Activated T-helper 1 cell treated with anti-CD3 and anti-CD28 coated beads, Interleukin-2, amount 50 U/mL, for 16 hours (primary cell): Measurements from ENCODE around the gene ADISSP.

Source experiments
- DNase-seq, 2 donors: peaks; one replicate each; pipeline ENCODE4 v3.0.0-alpha.2; 2020; ENCODE audit warnings: low read depth in 1 of 2, low spot score in 1 of 2

ADISSP gene

DNA sequence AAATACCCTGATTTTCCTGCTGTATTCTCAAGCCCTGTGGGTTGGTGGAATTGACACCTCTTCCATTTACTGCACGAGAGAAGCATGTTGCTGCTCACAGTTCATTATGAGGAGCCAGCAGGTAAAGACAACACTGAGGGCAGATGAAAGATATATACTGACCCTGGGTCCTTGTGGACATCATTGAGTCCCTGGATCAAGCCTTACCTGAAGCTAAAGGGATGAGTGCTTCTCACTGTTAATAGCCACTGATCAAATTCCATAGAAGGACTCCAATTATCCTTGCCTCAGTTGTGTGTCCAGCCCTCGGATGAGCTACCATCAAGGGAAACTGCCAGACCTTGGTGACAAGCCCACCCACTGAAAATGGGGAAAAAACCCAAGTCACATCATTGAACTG, 47.5 kb downstream of the ADISSP start:
- DNase-seq, result no peak

DNA sequence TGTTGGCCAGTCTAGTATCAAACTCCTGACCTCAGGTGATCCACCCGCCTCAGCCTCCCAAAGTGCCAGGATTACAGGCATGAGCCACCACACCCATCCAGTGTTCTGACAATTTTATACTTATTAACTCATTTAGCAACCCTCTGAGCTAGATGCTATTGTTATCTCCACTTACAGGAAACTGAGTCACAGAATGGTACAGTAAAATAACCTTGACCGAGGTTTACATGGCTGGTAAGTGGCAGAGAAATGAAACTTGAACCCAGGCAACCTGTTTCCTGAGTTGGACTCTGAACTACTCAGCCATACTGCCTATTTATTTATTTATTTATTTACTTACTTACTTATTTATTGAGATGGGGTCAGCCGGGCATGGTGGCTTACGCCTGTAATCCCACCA, 48.5 kb downstream of the ADISSP start:
- DNase-seq, result no peak

DNA sequence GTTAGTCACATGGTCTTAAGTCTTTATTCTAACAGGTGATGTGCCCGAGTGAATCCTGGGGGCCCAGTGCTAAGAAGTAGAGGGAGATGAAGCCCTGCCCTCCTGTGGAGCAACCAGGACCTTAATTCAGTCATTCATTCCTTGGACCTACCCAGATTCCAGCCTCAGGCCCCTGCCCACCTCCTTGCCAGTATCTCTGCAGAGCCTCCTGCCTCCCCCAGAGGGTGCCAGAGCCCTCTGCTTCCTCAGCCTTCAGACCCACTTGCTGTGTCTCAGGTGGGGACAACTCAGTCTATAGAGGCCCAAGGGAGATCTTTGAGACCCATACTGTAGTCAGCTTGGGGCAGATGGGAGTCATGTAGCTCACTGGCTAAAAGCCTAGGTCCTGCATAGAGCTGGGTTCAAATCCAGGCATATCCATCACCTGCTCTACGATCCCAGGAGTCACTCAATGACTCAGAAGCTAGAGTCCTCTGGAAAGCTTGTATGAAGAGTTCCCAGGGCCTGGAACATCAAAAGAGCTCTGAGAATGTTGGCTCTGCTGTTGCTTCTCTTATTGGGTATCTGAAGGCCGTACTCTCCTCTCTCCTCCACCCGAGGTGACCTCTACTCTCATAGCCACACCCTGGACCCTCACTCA, 51.2 kb downstream of the ADISSP start:
- DNase-seq, result no peak

DNA sequence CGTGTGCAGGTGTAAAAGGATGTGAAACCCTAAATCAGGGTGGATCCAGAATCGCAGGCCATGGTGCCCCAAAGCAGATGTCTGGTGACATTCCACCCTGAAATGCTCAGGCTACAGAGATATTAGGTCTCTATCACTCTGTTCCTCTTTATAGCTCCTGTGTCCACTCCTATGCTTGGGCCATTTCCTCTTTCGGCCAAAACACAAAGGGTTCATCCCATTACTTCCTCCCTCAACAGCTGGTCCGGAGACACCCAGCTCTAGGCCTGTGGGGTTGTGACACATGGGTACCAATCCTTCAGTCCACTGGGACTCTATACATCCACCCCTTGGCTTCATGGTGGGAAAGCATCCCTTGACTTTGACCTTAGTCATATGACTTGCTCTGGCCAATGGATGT, 53.5 kb downstream of the ADISSP start:
- DNase-seq, result no peak

DNA sequence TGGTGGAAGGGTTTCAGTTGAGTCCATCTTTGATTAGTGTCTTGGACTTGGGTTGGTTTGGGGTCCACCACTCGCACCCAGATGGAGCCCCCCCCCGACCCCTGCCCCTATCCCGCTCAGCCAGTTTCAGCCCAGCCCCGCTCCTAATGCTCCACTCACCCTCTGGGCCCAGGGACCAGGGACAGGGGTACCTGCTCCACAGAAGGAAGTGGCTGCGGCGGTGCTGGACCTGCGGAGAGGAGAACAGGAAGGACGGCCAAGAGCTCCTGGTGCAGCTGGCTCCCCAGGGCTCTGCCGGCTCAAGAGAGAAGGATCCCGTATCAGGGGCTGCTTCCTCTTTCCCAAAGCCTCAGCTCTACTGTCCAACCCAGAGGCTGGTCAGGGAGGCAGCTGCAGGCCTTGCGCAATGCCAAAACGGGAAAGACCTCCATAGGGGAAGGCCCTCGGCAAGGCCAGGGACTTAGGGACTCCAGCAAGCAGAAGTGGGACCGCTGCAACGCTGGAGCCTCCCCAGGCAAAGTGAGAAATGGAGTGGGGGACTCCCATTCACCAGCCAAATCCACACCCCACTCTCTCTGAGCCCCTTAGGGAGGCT, 55.2 kb downstream of the ADISSP start, which contains the start of gene SIGLEC1:
SIGLEC1 (minus strand) TSS at position 322 of the 595 bp plus-strand sequence. CDS start 5,472 bp downstream, outside the sequence.
- no peak for DNase-seq

DNA sequence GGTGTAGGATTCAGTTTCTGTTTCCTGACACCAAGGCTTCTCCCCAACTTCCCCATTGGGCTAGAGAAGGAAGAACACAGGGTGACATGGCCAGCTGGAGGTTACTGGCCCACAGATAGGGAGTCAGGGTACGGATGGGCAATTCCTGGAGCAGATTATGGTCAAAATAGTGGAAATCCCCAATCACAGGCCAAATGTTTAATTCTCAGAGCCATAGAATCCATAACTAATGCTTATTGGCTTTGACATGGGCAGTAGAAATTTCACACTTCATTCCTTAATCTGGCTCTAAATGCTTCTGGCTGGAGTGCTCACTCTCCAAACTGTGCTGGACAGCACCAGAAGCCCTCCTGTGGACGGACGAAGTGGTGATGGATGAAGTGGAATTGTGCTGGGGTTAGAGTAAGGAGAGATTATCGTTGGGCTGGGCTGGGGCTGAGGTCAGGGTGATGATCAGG, 56.0 kb downstream of the ADISSP start:
- no peak for DNase-seq

DNA sequence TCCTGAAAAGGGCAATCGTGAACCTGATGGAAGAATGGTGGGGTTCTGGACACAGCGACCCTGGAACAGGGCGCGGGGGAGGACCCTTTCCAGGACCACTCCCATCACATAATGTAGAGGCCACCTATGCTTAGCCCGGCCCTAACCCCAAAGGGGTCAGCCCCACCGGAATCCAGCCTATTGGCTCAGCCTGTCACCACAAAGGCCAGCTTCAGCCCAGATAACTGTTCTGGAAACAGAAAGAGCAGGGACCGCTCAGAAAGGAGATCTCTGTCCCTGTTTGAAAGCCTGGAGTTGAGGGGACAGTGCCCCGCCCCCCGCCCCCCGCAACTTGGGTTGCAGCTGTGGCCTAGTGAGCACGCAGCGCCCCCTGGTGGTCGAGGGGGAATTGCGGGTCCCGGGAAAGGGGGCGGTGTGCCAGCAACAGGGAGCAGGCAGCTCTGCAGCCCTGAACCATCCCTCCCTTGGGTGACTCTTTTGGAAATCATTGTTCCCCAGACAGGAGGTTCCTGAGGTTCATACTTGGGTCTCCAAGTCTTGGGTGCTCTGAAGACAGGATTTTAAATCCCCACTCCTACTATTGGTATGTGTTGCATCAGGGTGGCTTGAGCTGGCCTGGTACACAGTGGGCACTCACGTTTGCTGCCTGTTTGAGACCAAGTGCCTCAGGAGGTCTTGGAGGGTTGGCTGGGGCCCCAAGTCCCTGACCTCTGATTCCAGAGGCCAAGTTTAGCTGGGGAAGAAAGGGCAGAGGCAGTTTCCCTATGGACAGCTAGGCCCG, 56.7 kb downstream of the ADISSP start:
- peak; percentile 51 to 61 for DNase-seq

DNA sequence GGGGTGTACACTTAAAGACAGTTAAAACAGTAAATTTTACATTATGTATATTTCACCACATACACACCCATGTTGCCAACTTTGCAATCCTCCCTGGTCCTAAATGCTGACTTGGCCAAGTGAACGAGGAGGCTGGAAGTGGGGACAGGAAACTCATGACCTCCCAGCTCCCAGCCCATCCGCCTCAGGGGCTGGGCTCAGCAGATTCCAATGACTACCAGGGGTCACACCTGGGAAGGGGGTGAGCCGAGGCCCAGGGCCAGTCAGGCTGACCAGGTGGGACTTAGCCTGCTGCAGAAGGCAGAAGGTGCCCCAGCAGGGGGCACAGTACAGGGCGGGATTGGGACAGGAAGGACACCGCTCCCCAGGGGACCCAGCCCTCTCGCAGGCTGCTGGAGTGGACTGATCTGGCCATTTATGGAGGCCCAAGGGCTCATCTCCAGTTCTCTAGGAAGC, 57.5 kb downstream of the ADISSP start:
- no peak for DNase-seq

DNA sequence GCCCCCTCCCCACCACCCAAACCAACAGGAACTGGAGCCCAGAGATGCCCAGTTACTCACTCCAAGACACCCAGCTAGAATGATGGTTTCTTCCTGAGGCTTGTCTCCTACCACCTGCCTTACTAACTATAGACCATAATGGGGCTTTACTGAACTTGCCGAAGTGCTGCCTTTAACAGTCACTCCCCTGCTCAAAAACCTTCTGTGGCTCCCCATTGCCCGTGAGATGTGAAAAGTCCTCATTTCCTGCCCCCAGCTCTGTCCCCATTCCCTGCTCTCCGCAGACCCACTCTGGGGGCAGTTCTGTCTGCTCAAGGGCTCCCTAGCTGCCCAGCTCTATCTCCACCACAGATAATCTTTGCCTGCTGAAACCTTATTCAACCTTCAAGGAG, 60.0 kb downstream of the ADISSP start:
- DNase-seq, result no peak

DNA sequence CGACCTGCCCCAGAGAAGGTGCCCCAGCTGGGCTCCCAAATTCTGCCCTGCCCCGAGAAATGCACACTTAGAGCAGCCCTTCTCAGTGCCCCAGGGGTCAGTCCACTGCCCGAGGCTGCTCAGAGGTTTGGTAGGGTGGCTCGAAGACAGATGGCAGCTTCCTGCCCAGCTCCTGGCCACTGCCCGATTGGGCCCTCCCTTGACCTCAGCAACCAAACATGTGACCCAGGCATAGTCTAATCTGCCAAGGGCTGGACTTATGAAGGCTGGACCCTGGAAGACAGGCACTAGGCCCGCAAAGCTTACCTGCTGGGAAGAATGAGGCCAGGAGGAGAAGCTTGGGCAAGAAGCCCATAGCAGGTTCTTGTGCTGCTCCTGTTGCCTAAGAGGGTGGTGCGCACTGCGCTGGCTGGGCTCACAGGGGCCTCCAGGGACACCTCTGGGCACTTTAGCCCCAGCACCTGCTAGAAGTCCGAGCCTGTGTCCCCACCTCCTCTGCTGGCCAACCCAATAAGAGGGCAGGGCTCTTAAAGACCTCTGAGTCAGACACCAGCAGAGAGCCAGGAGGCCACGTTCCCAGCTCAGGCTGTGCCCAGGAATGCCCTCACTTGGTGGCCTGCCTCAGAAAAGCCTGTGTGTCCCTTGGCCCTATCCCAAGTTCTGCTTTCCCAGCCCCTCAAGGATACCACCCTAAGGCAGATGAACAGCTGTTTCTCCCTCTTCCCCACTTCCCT, 60.6 kb downstream of the ADISSP start:
- DNase-seq, result no peak

DNA sequence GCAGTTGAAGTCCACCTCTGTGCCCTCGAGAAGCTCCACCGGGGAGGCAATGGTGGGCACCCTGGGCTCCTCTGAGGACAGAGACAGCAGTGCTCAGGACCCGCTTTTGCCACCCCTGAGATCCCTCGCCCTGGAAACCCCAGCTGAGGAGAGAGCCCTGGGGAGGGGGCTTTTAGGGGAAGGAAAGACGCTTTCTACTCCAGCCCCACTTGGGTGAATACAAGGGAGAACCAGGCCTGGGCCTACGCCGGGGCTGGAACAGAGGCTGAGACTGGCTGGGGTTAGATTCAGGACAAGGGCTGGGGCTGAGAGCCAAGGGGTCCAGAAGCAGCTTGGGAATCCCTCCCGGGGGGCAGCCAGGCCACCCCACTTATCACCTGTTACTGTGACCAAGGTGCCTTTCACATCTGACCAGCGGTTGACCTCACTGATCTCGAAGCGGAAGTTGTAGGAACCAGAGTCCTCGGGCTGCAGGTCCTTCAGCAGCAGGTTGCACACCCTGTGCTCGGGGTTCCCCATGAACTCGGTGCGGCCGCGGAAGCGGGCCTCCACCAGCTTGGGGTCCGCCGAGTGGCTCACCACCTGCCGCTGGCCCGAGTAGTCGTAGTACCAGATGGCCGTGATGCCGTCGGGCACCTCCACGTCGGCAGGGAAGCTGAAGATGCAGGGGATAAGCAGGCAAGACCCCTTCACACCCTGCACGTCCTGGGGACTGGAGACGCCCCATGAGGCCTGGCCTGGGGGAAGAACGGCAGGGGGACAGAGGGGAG, 61.4 kb downstream of the ADISSP start:
- no peak for DNase-seq

DNA sequence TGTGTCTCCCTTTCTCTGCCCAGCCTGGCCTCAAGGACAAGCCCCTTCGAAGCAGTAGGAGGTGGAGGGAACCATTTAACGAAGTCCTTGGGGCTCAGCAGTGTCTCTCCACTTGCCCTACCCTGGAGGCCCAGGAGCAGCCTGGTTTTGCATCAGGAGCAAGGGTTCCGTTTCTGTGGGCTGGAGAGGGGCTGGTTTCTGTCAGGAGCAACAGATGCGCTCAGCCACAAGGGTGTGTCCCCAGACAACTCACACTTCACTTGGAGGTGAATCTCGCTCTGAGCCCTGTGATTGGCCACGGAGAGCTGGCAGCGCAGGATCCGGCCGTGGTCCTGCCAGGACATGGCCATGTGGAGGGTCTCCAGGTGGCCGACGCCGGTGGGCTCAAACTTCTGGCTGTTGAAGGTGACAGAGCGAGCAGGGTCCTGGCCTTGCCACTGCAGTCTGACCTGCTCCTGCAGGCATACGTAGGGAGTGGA, 62.0 kb downstream of the ADISSP start:
- DNase-seq, result no peak

DNA sequence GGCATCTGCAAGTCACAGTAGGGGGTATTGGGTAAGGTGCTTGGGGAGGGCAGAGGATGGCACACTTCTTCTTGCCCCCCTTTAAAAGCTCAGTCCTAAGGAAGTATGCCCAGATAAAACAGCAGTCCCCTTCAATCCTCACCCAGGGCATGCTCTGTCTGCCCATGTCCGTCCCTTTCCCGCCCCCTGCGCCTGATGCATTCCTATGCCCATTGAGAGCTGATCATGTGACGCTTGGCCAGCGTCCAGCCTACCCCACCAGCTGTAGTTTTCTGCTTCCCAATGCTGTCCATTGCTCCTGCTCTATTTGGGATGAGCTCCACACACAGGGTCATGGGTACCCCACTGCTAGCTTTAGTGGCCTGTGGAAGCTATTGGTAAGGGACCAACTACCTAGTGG, 63.5 kb downstream of the ADISSP start:
- DNase-seq, result no peak
